Lung (tissue), 12 donors: Measurements from ENCODE around the gene GOLGA6L10. TPM values are rescaled to one million over a fixed set of nuclear protein-coding genes. Genes with fewer than 3 reads are reported as not detected.
A peak's percentile ranks its signal among the peaks of the same experiment; 100 is the strongest.
"Not testable (repeated sequence)": the region's sequence is repeated elsewhere in the genome, so short reads cannot be mapped to it uniquely, and the experiment has no call there.

Source experiments
- ATAC-seq: fragments of 200-7000 bp; cut with Tn5 transposase; one replicate; pipeline ENCODE4 v1.9.1; 2020; ENCODE audit warnings: moderate number of reproducible peaks; ENCODE audit not compliant: insufficient read depth, low FRiP score
- DNase-seq, 3 donors: peaks; one replicate each; pipeline ENCODE4 v3.0.0-alpha.2; 2013 to 2017
- H3K27ac ChIP-seq, 2 donors: one replicate each; pipeline ENCODE4 v1.5.1; 2013; ENCODE audit warnings: mild to moderate bottlenecking in 2 of 2, moderate library complexity in 2 of 2, control low read depth in 1 of 2, inconsistent platforms in 1 of 2, low read depth in 1 of 2, low read length in 1 of 2
- H3K27me3 ChIP-seq, 3 donors: one replicate each; pipeline ENCODE4 v1.5.1; 2013; ENCODE audit warnings: low read length in 2 of 3; ENCODE audit not compliant: control insufficient read depth in 3 of 3, insufficient read depth in 3 of 3
- H3K36me3 ChIP-seq, 4 donors: one replicate each; pipeline ENCODE4 v1.5.1; 2013; ENCODE audit warnings: low read length in 4 of 4, mild to moderate bottlenecking in 1 of 4, moderate library complexity in 1 of 4; ENCODE audit not compliant: control insufficient read depth in 4 of 4, insufficient read depth in 4 of 4
- H3K4me1 ChIP-seq, 5 donors: one replicate each; pipeline ENCODE4 v1.5.1; 2013; ENCODE audit warnings: low read length in 5 of 5, mild to moderate bottlenecking in 2 of 5, moderate library complexity in 1 of 5; ENCODE audit not compliant: control insufficient read depth in 5 of 5, insufficient read depth in 5 of 5
- H3K4me3 ChIP-seq: one replicate; pipeline ENCODE4 v1.5.1; 2013; ENCODE audit warnings: mild to moderate bottlenecking, control low read depth, moderate library complexity
- H3K9ac ChIP-seq, 2 donors: one replicate each; pipeline ENCODE4 v1.5.1; 2013; ENCODE audit warnings: low read length in 2 of 2, control low read depth in 1 of 2; ENCODE audit not compliant: insufficient read depth in 1 of 2
- H3K9me3 ChIP-seq, 4 donors: one replicate each; pipeline ENCODE4 v1.5.1; 2013; ENCODE audit warnings: low read length in 3 of 4, mild to moderate bottlenecking in 1 of 4, moderate library complexity in 1 of 4; ENCODE audit not compliant: control insufficient read depth in 4 of 4, insufficient read depth in 3 of 4
- CTCF ChIP-seq: IDR thresholded peaks from 2 replicates; pipeline ENCODE4 v1.5.1; 2012; ENCODE audit warnings: mild to moderate bottlenecking; ENCODE audit errors: control extremely low read depth, extremely low read depth
- WGBS, 2 donors: extraction: QIAGEN DNeasy Blood & Tissue Kit; methylation state at CpG; one replicate each; pipeline ENCODE4 v1.1.7; 2013; 5-methylcytosine and 5-hydroxymethylcytosine counted together
- polyA plus RNA-seq, 2 donors: library from polyadenylated mRNA; stranded (reverse); fragments of 200-250 nt; gene quantifications; one replicate each; pipeline ENCODE4 v1.2.1, GENCODE V29; 2013
- total RNA-seq, 2 donors: library from RNA; depleted of rRNA in 1 of 2; stranded (reverse); fragments of >200 nt in 1 of 2; gene quantifications; one replicate each; pipeline ENCODE4 v1.2.1, GENCODE V29; 2014 to 2021
- donor health status: control.
- donor health status: control.
- donor health status: Bipolar disorder and iron deficiency.
- donor health status: healthy.
- donor health status: DM: yes; HTN: yes; CAD: no.

Gene GOLGA6L10
- total and polyA plus RNA-seq, 4 donors = 0.63 to 7.0 (median 2.7) TPM

- H3K27me3 ChIP-seq = no peaks in the 10 kb centered on the region
- peak in 1 of 3 donors; percentile 23 for DNase-seq
- H3K4me3 ChIP-seq = no peak overlapping the region
- no peak for ATAC-seq
- no peak overlapping the region for H3K9ac ChIP-seq
- H3K27ac ChIP-seq = no peak overlapping the region
- no peaks in the 10 kb centered on the region for H3K9me3 ChIP-seq
- no peaks in the 10 kb centered on the region for H3K36me3 ChIP-seq
- no peaks in the 10 kb centered on the region for H3K4me1 ChIP-seq
- TF ChIP-seq CTCF = no peak
- WGBS, 2 donors = 77% methylated on average over 7 to 8 of the region's 8 CpGs
Measured at GRCh38 chr15:82312586-82313349, 36.5 kb downstream of the GOLGA6L10 start.

- not testable (repeated sequence) for H3K4me3 ChIP-seq, ATAC-seq, H3K9ac ChIP-seq, H3K27me3 ChIP-seq, H3K4me1 ChIP-seq, H3K27ac ChIP-seq, H3K9me3 ChIP-seq, DNase-seq, H3K36me3 ChIP-seq
- WGBS, 2 donors = 84% methylated on average over 4 to 5 of the region's 5 CpGs
Measured at GRCh38 chr15:82311321-82311720, 38.0 kb downstream of the GOLGA6L10 start.

DNA sequence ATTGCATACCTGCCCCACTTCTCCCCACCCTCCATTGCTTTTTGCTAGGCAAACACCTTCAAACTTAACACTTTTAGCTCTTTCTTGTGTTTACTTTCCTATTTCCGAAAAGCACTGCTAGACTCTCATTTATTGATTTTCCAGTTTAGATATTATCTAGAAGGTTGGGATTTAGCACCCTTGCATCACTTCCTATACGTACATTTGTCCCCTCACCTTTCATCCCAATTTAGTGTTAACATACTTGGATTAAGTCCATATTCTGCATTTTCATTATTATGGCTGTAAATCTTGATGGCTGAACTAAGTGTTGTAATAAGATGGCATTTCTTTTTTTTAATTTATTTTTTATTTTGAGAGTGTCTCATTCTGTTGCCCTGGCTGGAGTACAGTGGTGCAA lies 39.5 kb downstream of the GOLGA6L10 start:
- H3K9me3 ChIP-seq = no peaks in the 10 kb centered on the region
- H3K4me3 ChIP-seq = no peak overlapping the region
- TF ChIP-seq CTCF = no peak
- no peaks in the 10 kb centered on the region for H3K4me1 ChIP-seq
- no peaks in the 10 kb centered on the region for H3K27me3 ChIP-seq
- no peak for DNase-seq
- ATAC-seq = no peak
- H3K27ac ChIP-seq = no peak overlapping the region
- 75 to 86% methylated on average over 2 of the region's 2 CpGs for WGBS, 2 donors
- H3K9ac ChIP-seq = no peak overlapping the region
- no peaks in the 10 kb centered on the region for H3K36me3 ChIP-seq

GRCh38 chr15:82307714-82308081 lies 41.6 kb downstream of the GOLGA6L10 start:
- Histone ChIP-seq H3K36me3 (no peaks in the 10 kb centered on the region), H3K9ac (no peak overlapping the region), H3K4me1 (no peaks in the 10 kb centered on the region), H3K4me3 (no peak overlapping the region), H3K9me3 (no peaks in the 10 kb centered on the region), H3K27ac (no peak overlapping the region), H3K27me3 (no peaks in the 10 kb centered on the region)
- no peak for DNase-seq
- WGBS, 2 donors = 88 to 95% methylated on average over 6 to 8 of the region's 8 CpGs
- no peak for ATAC-seq
- no peak for TF ChIP-seq CTCF
